Uterus (tissue), 2 donors: ENCODE results near the gene NSDHL.

ENCODE experiments used
- CTCF ChIP-seq, 4 experiments: fragments of 200-600 bp in 2 of 4; fragments of 450-650 bp in 2 of 4; sonication (generic) in 2 of 4; IDR thresholded peaks; one replicate each; pipeline ENCODE4 v1.5.1; 2016 to 2019; ENCODE audit warnings: antibody characterized with exemption in 4 of 4, mild to moderate bottlenecking in 2 of 4, moderate library complexity in 1 of 4
- POLR2A ChIP-seq, 2 donors: fragments of 450-650 bp; IDR thresholded peaks; one replicate each; pipeline ENCODE4 v1.6.1; 2016; ENCODE audit warnings: antibody characterized with exemption in 2 of 2, mild to moderate bottlenecking in 1 of 2, moderate library complexity in 1 of 2

GRCh38 chrX:152904151-152905080 lies 73.6 kb downstream of the NSDHL start:
- TF ChIP-seq CTCF (IDR thresholded peaks at IDR 0.05) (peak in 3 of 4 experiments; percentile 40 to 64 (median 53)), POLR2A (IDR thresholded peaks at IDR 0.05) (no peak)
